ENCODE results near the gene SERPINE1.

Gene SERPINE1

GRCh38 chr7:101175664-101176063, 48.8 kb downstream of the SERPINE1 start:
- H3K4me3 ChIP-seq (ENCODE audit: severe bottlenecking): no peak overlapping the region
- H3K27ac ChIP-seq (ENCODE audit: poor library complexity, severe bottlenecking): no peak overlapping the region
- ATAC-seq (ENCODE audit: low read depth): no peak
- no peaks in the 10 kb centered on the region for H3K9me3 ChIP-seq (ENCODE audit: severe bottlenecking)
- no peaks in the 10 kb centered on the region for H3K36me3 ChIP-seq (ENCODE audit: low read depth)
- no peak for DNase-seq (ENCODE audit: low spot score)
- no peak for TF ChIP-seq CTCF (IDR thresholded peaks at IDR 0.05; ENCODE audit: poor library complexity, severe bottlenecking)
- peaks cover 75% of the 10 kb centered on the region for H3K27me3 ChIP-seq (ENCODE audit: insufficient read depth, poor library complexity, severe bottlenecking)
- H3K4me1 ChIP-seq (ENCODE audit: insufficient read depth, poor library complexity, severe bottlenecking): peaks cover 7% of the 10 kb centered on the region

GRCh38 chr7:101177644-101178043, 50.7 kb downstream of the SERPINE1 start:
- peaks cover 62% of the 10 kb centered on the region for H3K27me3 ChIP-seq (ENCODE audit: insufficient read depth, poor library complexity, severe bottlenecking)
- H3K4me1 ChIP-seq (ENCODE audit: insufficient read depth, poor library complexity, severe bottlenecking): peaks cover 7% of the 10 kb centered on the region

GRCh38 chr7:101179117-101179516, 52.2 kb downstream of the SERPINE1 start:
- Histone ChIP-seq H3K4me3 (ENCODE audit: severe bottlenecking) (no peak overlapping the region), H3K9me3 (ENCODE audit: severe bottlenecking) (no peaks in the 10 kb centered on the region), H3K27ac (ENCODE audit: poor library complexity, severe bottlenecking) (no peak overlapping the region), H3K36me3 (ENCODE audit: low read depth) (no peaks in the 10 kb centered on the region), H3K4me1 (ENCODE audit: insufficient read depth, poor library complexity, severe bottlenecking) (no peaks in the 10 kb centered on the region), H3K27me3 (ENCODE audit: insufficient read depth, poor library complexity, severe bottlenecking) (peaks cover 49% of the 10 kb centered on the region)
- ATAC-seq (ENCODE audit: low read depth) (no peak), DNase-seq (ENCODE audit: low spot score) (no peak)
- TF ChIP-seq CTCF (IDR thresholded peaks at IDR 0.05; ENCODE audit: poor library complexity, severe bottlenecking): no peak

More at GRCh38 chr7:101177644-101178043, 50.7 kb downstream of the SERPINE1 start:
- TF ChIP-seq CTCF (IDR thresholded peaks at IDR 0.05; ENCODE audit: poor library complexity, severe bottlenecking): no peak
- ATAC-seq (ENCODE audit: low read depth) (no peak), DNase-seq (ENCODE audit: low spot score) (no peak)
- H3K27ac ChIP-seq (ENCODE audit: poor library complexity, severe bottlenecking): no peak overlapping the region
- H3K4me3 ChIP-seq (ENCODE audit: severe bottlenecking): no peak overlapping the region
- H3K36me3 ChIP-seq (ENCODE audit: low read depth): no peaks in the 10 kb centered on the region
- no peaks in the 10 kb centered on the region for H3K9me3 ChIP-seq (ENCODE audit: severe bottlenecking)

- TF ChIP-seq CTCF (IDR thresholded peaks at IDR 0.05; ENCODE audit: poor library complexity, severe bottlenecking): no peak
- H3K4me1 ChIP-seq (ENCODE audit: insufficient read depth, poor library complexity, severe bottlenecking): no peaks in the 10 kb centered on the region
- no peak overlapping the region for H3K4me3 ChIP-seq (ENCODE audit: severe bottlenecking)
- DNase-seq (ENCODE audit: low spot score) (no peak), ATAC-seq (ENCODE audit: low read depth) (no peak)
- peaks cover 43% of the 10 kb centered on the region for H3K27me3 ChIP-seq (ENCODE audit: insufficient read depth, poor library complexity, severe bottlenecking)
- no peaks in the 10 kb centered on the region for H3K36me3 ChIP-seq (ENCODE audit: low read depth)
- no peaks in the 10 kb centered on the region for H3K9me3 ChIP-seq (ENCODE audit: severe bottlenecking)
- no peak overlapping the region for H3K27ac ChIP-seq (ENCODE audit: poor library complexity, severe bottlenecking)
Observed at GRCh38 chr7:101179713-101180112, 52.8 kb downstream of the SERPINE1 start.

- Histone ChIP-seq H3K36me3 (ENCODE audit: low read depth) (no peaks in the 10 kb centered on the region), H3K27ac (ENCODE audit: poor library complexity, severe bottlenecking) (no peak within 1 kb of the TSS), H3K4me1 (ENCODE audit: insufficient read depth, poor library complexity, severe bottlenecking) (no peaks in the 10 kb centered on the region), H3K27me3 (ENCODE audit: insufficient read depth, poor library complexity, severe bottlenecking) (peaks cover 41% of the 10 kb centered on the region), H3K9me3 (ENCODE audit: severe bottlenecking) (no peaks in the 10 kb centered on the region), H3K4me3 (ENCODE audit: severe bottlenecking) (no peak within 1 kb of the TSS)
- TF ChIP-seq CTCF (IDR thresholded peaks at IDR 0.05; ENCODE audit: poor library complexity, severe bottlenecking): no peak
- ATAC-seq (ENCODE audit: low read depth): no peak
- no peak for DNase-seq (ENCODE audit: low spot score)
Observed at GRCh38 chr7:101180130-101180755, 53.3 kb downstream of the SERPINE1 start, which contains the start of gene NAT16. TSS of gene NAT16 (minus strand) at chr7:101180293. CDS start at chr7:101174807, 5,486 bp downstream.

Data from RWPE2 (cell line).